Measurements from ENCODE around the gene SPON1. TPM values are rescaled to one million over a fixed set of nuclear protein-coding genes. Genes with fewer than 3 reads are reported as not detected.

The SPON1 gene
- total RNA-seq, 1 experiment from 2014 or later = 0.20 TPM

DNA sequence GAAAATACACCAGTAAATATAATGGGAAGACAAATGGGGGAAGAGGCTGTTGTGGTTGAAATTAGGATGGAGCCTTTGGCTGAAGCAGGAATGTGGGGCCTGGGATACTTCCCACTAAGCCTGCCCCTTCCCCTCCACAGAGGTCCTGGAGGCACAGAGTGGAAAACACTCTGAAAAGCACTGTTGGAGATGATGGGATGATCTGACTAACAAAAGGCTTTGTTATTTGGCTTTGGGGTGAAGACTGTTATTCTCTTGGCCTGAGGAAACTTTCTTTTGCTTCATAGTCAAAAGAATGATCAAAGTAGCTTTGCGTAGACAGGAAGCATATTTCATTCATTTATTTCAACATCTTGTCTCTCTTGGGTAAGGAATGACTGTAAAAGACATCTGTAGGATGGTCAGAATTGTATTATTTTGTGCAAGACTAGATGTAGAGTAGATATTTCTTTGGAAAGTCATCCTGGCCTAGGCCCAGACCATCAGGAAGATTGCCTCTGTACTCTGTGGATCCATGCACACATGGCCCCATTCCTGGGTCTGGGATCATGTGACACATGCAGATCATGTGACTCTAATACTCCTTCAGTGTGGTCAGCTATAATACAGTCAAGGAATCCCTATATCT is 111.4 kb downstream of the SPON1 start:
- no CpG with 5 or more reads among the region's 1 CpG for WGBS (ENCODE audit: extremely low coverage, insufficient read length, low lambda C conversion rate)
- H3K36me3 Mint-ChIP-seq (ENCODE audit: insufficient read depth in 1 of 3, low read depth in 3 of 3) = no peaks in the 10 kb centered on the region

More for the DNA sequence above, 111.4 kb downstream of the SPON1 start:
- no peaks in the 10 kb centered on the region for H3K9me3 Mint-ChIP-seq
- no peaks in the 10 kb centered on the region for H3K23me2 ChIP-seq (ENCODE audit: insufficient read length, low read depth, low read length, poor library complexity, severe bottlenecking)
- no peaks in the 10 kb centered on the region; the same call in 1 of the 2 replicates for H3K27me3 Mint-ChIP-seq (ENCODE audit: low read depth)
- H2AK5ac ChIP-seq (ENCODE audit: insufficient read length, low read length) = no peak overlapping the region
- no peaks in the 10 kb centered on the region for H3K79me1 ChIP-seq (ENCODE audit: insufficient read depth, low read depth, low read length, poor library complexity, severe bottlenecking)
- no peak overlapping the region for H3K4me2 ChIP-seq (ENCODE audit: insufficient read depth, insufficient read length, low read length)
- no peak overlapping the region for H3K27ac ChIP-seq (ENCODE audit: insufficient read length, low read depth, low read length)
- TF ChIP-seq, protein P1, sequence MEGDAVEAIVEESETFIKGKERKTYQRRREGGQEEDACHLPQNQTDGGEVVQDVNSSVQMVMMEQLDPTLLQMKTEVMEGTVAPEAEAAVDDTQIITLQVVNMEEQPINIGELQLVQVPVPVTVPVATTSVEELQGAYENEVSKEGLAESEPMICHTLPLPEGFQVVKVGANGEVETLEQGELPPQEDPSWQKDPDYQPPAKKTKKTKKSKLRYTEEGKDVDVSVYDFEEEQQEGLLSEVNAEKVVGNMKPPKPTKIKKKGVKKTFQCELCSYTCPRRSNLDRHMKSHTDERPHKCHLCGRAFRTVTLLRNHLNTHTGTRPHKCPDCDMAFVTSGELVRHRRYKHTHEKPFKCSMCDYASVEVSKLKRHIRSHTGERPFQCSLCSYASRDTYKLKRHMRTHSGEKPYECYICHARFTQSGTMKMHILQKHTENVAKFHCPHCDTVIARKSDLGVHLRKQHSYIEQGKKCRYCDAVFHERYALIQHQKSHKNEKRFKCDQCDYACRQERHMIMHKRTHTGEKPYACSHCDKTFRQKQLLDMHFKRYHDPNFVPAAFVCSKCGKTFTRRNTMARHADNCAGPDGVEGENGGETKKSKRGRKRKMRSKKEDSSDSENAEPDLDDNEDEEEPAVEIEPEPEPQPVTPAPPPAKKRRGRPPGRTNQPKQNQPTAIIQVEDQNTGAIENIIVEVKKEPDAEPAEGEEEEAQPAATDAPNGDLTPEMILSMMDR (conservative IDR thresholded peaks at IDR 0.05) = no peak
- no peak overlapping the region for H3K18ac ChIP-seq (ENCODE audit: insufficient read length, low read depth, low read length)
- peaks cover 26 to 30% of the 10 kb centered on the region in 2 experiments for H3K4me1 Mint-ChIP-seq
- H4K8ac ChIP-seq (replicated peaks; ENCODE audit: insufficient read length, low read depth, low read length) = no peak overlapping the region
- no peak overlapping the region for H4K91ac ChIP-seq (ENCODE audit: insufficient read length, low read depth, low read length)
- no peak overlapping the region for H2BK12ac ChIP-seq (ENCODE audit: insufficient read length, low read depth, low read length)
- H3K27ac Mint-ChIP-seq = peak overlapping the region; percentile 29 to 67 (median 45); a peak in 2 of 7 replicates
- H3K4ac ChIP-seq (ENCODE audit: low read depth, low read length) = no peak overlapping the region
- H3K14ac ChIP-seq (ENCODE audit: insufficient read depth, low read length) = no peak overlapping the region
- H4K5ac ChIP-seq (ENCODE audit: insufficient read length, low read depth, low read length) = no peak overlapping the region
- H3K9ac ChIP-seq (ENCODE audit: extremely low read depth, insufficient read length, low read length) = no peak overlapping the region
- H4K20me1 ChIP-seq (ENCODE audit: control insufficient read depth, insufficient read depth, insufficient read length) = no peaks in the 10 kb centered on the region
- no peaks in the 10 kb centered on the region for H3K9me3 ChIP-seq (ENCODE audit: control insufficient read depth, low read depth, low read length)
- no peak overlapping the region for H3K23ac ChIP-seq (ENCODE audit: insufficient read length, low read depth, low read length)
- no peak overlapping the region for H3K56ac ChIP-seq (ENCODE audit: insufficient read length, low read depth, low read length)
- H2BK20ac ChIP-seq (ENCODE audit: low read depth, low read length, poor library complexity, severe bottlenecking) = no peak overlapping the region
- no peak overlapping the region for H2AFZ ChIP-seq (ENCODE audit: low read length)
- H2BK5ac ChIP-seq (ENCODE audit: insufficient read length, low read length) = no peak overlapping the region
- no peak overlapping the region; a peak in 1 of 5 replicates for H3K4me3 Mint-ChIP-seq
- no peak overlapping the region for H2BK15ac ChIP-seq (ENCODE audit: low read depth, low read length)
- no peaks in the 10 kb centered on the region for H3K79me2 ChIP-seq (ENCODE audit: insufficient read depth, low read length)
- DNase-seq = no peak
- H3T11ph ChIP-seq (ENCODE audit: low read length) = no peak overlapping the region
- no peak overlapping the region for H2BK120ac ChIP-seq (ENCODE audit: low read depth, low read length, poor library complexity, severe bottlenecking)
- H3K4me1 ChIP-seq (ENCODE audit: insufficient read depth, low read length) = peaks cover 2% of the 10 kb centered on the region; the same call in 1 of the 2 replicates
- no peaks in the 10 kb centered on the region for H3K27me3 ChIP-seq (ENCODE audit: insufficient read depth, low read length)

Data from H9 (cell line).